Endothelial cell of umbilical vein (primary cell): Measurements from ENCODE around the gene XKR3. TPM values are rescaled to one million over a fixed set of nuclear protein-coding genes. Genes with fewer than 3 reads are reported as not detected.

Experiments
- BruUV-seq: library from RNA; stranded (reverse); fragments of 400-500 nt; replicated peaks from 2 replicates; lab custom pipeline; 2021; lab: Mats Ljungman, UMichigan
- CTCF ChIA-PET: fragments of 300-600, 350-600 bp; sonication (Branson Sonifier 250); formaldehyde crosslinking; loops from one replicate; lab custom pipeline; 2021; ENCODE audit warnings: antibody characterized with exemption, inconsistent platforms; lab: Charles Lee
- POLR2A ChIA-PET: fragments of 300-600, 350-600 bp; sonication (Branson Sonifier 250); formaldehyde crosslinking; loops from one replicate; lab custom pipeline; 2021; ENCODE audit warnings: antibody characterized with exemption, inconsistent platforms; lab: Charles Lee
- DNase-seq: peaks from one replicate; pipeline ENCODE4 v3.0.0-alpha.2; 2011; ENCODE audit warnings: low read depth, low spot score
- FAIRE-seq: peaks from 2 replicates; lab custom pipeline; 2011; peaks lifted over from hg19 to GRCh38; lab: Jason Lieb, UNC
- H2AFZ ChIP-seq: 2 replicates; pipeline ENCODE4 v1.6.0; 2012; ENCODE audit warnings: low read depth, low read length, control low read depth, inconsistent platforms
- H3K27ac ChIP-seq: 2 replicates; pipeline ENCODE4 v1.5.1; 2011; ENCODE audit warnings: low read depth, mild to moderate bottlenecking, control low read depth, low read length, moderate library complexity; ENCODE audit not compliant: insufficient read depth
- H3K27me3 ChIP-seq, 2 experiments: 2 replicates each; pipeline versions ENCODE4 v1.6.0 to v1.6.1; 2011; ENCODE audit warnings: low read length in 2 of 2, mixed read lengths in 1 of 2; ENCODE audit not compliant: control insufficient read depth in 2 of 2, insufficient read depth in 2 of 2
- H3K36me3 ChIP-seq, 2 experiments: 2 replicates in 1 of 2; 3 replicates in 1 of 2; pipeline ENCODE4 v1.5.1; 2011; ENCODE audit warnings: low read length in 2 of 2, mild to moderate bottlenecking in 1 of 2, moderate library complexity in 1 of 2; ENCODE audit not compliant: control insufficient read depth in 2 of 2, insufficient read depth in 2 of 2; ENCODE audit errors: extremely low read depth in 1 of 2
- H3K4me1 ChIP-seq: 3 replicates; pipeline ENCODE4 v1.5.1; 2011; ENCODE audit warnings: mild to moderate bottlenecking, low read length; ENCODE audit not compliant: control insufficient read depth, insufficient read depth; ENCODE audit errors: extremely low read depth
- H3K4me2 ChIP-seq: 2 replicates; pipeline ENCODE4 v1.6.1; 2011; ENCODE audit warnings: low read length, control low read depth, mixed read lengths; ENCODE audit not compliant: insufficient read depth
- H3K4me3 ChIP-seq, 3 experiments: fragments of 200-600 bp in 1 of 3; sonication (generic), shearing (Covaris generic) in 1 of 3; replicated peaks in 1 of 3; 2 replicates each; pipeline ENCODE4 v1.5.1; 2011 to 2016; ENCODE audit warnings: control low read depth in 3 of 3, low read length in 3 of 3, mild to moderate bottlenecking in 2 of 3, inconsistent platforms in 1 of 3, low read depth in 1 of 3, moderate library complexity in 1 of 3; ENCODE audit not compliant: insufficient read depth in 1 of 3
- H3K79me2 ChIP-seq: 2 replicates; pipeline ENCODE4 v1.6.0; 2012; ENCODE audit warnings: low read length, inconsistent platforms; ENCODE audit not compliant: control insufficient read depth, insufficient read depth
- H3K9ac ChIP-seq: replicated peaks from 2 replicates; pipeline ENCODE3; 2011; ENCODE audit warnings: low read length, control low read depth; ENCODE audit not compliant: insufficient read depth; ENCODE audit errors: extremely low read depth
- H3K9me1 ChIP-seq: replicated peaks from 3 replicates; pipeline ENCODE4 v1.6.0; 2011; ENCODE audit warnings: mild to moderate bottlenecking, low read length; ENCODE audit not compliant: control insufficient read depth, insufficient read depth; ENCODE audit errors: extremely low read depth
- H3K9me3 ChIP-seq: replicated peaks from 2 replicates; pipeline ENCODE4 v1.5.1; 2012; ENCODE audit warnings: low read length, inconsistent platforms; ENCODE audit not compliant: control insufficient read depth, insufficient read depth
- H4K20me1 ChIP-seq: replicated peaks from 2 replicates; pipeline ENCODE3; 2011; ENCODE audit warnings: mild to moderate bottlenecking, low read length; ENCODE audit not compliant: control insufficient read depth, insufficient read depth; ENCODE audit errors: extremely low read depth
- CTCF ChIP-seq, 2 donors: IDR thresholded peaks; 1 replicate in 1 of 2; 2 replicates in 1 of 2; pipeline ENCODE4 v1.5.1; 2011; ENCODE audit warnings: low read length in 2 of 2, mild to moderate bottlenecking in 2 of 2, moderate library complexity in 2 of 2, control low read depth in 1 of 2, inconsistent platforms in 1 of 2, low read depth in 1 of 2; ENCODE audit not compliant: insufficient read depth in 1 of 2; ENCODE audit errors: extremely low read depth in 1 of 2
- EZH2 ChIP-seq: IDR thresholded peaks from 2 replicates; pipeline ENCODE4 v1.6.1; 2012; ENCODE audit warnings: borderline replicate concordance, low read depth, mild to moderate bottlenecking, moderate library complexity, low read length, inconsistent platforms; ENCODE audit not compliant: severe bottlenecking
- FOS ChIP-seq: IDR thresholded peaks from 2 replicates; pipeline ENCODE4 v1.6.1; 2011; ENCODE audit warnings: mild to moderate bottlenecking, low read length, moderate library complexity, borderline replicate concordance; ENCODE audit not compliant: insufficient read depth
- GATA2 ChIP-seq: IDR thresholded peaks from 2 replicates; pipeline ENCODE4 v1.7.0; 2011; ENCODE audit warnings: low read depth, mild to moderate bottlenecking, moderate library complexity, mixed read lengths, low read length; ENCODE audit not compliant: insufficient read length, insufficient read depth
- JUN ChIP-seq: IDR thresholded peaks from 2 replicates; pipeline ENCODE4 v1.6.1; 2011; ENCODE audit warnings: borderline replicate concordance, low read depth; ENCODE audit not compliant: insufficient read length, insufficient read depth
- MYC ChIP-seq: IDR thresholded peaks from one replicate; pipeline ENCODE4 v1.6.1; 2011; ENCODE audit warnings: mild to moderate bottlenecking, low read depth, low read length
- POLR2A ChIP-seq: IDR thresholded peaks from 2 replicates; pipeline ENCODE4 v1.6.1; 2012; ENCODE audit warnings: low read depth, mild to moderate bottlenecking, control low read depth, low read length
- POLR2AphosphoS5 ChIP-seq: IDR thresholded peaks from 2 replicates; pipeline ENCODE4 v1.6.1; 2012; ENCODE audit warnings: low read depth, mild to moderate bottlenecking, control low read depth, low read length, moderate library complexity; ENCODE audit not compliant: insufficient read depth
- dilution Hi-C: fragments of 300-500 bp; cut with MboI; formaldehyde crosslinking; loops from one replicate; pipeline ENCODE4 v1.15.0; 2019; ENCODE audit warnings: low sequenced_read_pairs; ENCODE audit not compliant: extremely low pct_ligation_motif_present
- intact Hi-C: fragments of 100-400 bp; cut with micrococcal nuclease; formaldehyde crosslinking; loops from one replicate; pipeline ENCODE4 v1.10.0; 2022
- polyA plus RNA-seq, 4 experiments: library from polyadenylated mRNA; depleted of rRNA in 3 of 4; stranded (reverse) in 3 of 4; unstranded in 1 of 4; fragments of >200 nt; gene quantifications; 2 replicates each; pipeline versions ENCODE4 v1.2.1 to v1.2.3, GENCODE V29; 2011 to 2012; ENCODE audit warnings: missing spikeins in 1 of 4
- total RNA-seq: library from RNA; stranded (reverse); gene quantifications from 2 replicates; pipeline ENCODE4 v1.2.3, GENCODE V29; 2021
- TF ChIP-seq, protein P1 (sequence below): IDR thresholded peaks from 2 replicates; pipeline ENCODE4 v1.6.1; 2011; ENCODE audit not compliant: insufficient read depth, insufficient read length

The XKR3 gene
- total and polyA plus RNA-seq, 2 donors (not counting 3 experiments of a cell fraction or from before 2014, with no cell fraction given) = not detected

DNA sequence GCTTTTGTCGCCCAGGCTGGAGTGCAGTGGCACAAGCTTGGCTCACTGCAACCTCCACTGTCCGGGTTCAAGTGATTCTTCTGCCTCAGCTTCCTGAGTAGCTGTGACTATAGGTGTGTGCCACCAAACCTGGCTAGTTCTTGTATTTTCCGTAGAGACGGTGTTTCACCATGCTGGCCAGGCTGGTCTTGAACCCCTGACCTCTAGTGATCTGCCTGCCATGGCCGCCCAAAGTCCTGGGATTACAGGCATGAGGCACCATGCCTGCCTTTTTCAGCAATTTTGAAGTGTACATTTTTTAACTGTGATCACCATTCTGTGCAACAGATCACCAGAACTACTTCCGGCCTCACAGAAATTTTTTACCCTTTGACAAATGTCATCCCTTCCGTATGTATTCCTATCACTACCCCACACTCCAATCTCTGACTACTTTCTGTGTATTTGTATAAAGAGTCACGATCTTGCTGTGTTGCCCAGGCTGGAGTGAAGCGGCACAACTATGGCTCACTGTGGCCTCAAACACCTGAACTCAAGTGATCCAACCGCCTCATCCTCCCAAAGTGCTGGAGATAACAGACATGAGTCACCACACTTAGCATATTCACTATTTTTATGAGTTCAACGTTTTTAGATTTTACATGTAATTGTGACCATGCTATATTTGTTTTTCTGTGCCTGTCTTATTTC, 44.0 kb downstream of the XKR3 start:
- no peak overlapping the region for H3K9ac ChIP-seq
- no peak overlapping the region for H3K4me2 ChIP-seq
- POLR2A ChIA-PET = no interaction called here
- no TSS peak for BruUV-seq
- no peaks in the 10 kb centered on the region for H4K20me1 ChIP-seq
- H3K4me1 ChIP-seq = no peaks in the 10 kb centered on the region
- no peak overlapping the region for H2AFZ ChIP-seq
- intact Hi-C loops (no loop called here), dilution Hi-C loops (no loop called here)
- no peaks in the 10 kb centered on the region for H3K9me1 ChIP-seq
- H3K9me3 ChIP-seq = peaks cover 9% of the 10 kb centered on the region
- H3K27ac ChIP-seq = no peak overlapping the region
- no peak overlapping the region for H3K4me3 ChIP-seq
- DNase-seq (no peak), FAIRE-seq (no peak)
- TF ChIP-seq MYC (no peak), POLR2A (no peak), POLR2AphosphoS5 (no peak), EZH2 (no peak), JUN (no peak), GATA2 (no peak), FOS (no peak), CTCF (IDR thresholded peaks at IDR 0.05; ENCODE audit: extremely low read depth in 1 of 2, insufficient read depth in 1 of 2, low read depth in 1 of 2, low read length in 2 of 2) (no peak)
- TF ChIP-seq, protein P1, sequence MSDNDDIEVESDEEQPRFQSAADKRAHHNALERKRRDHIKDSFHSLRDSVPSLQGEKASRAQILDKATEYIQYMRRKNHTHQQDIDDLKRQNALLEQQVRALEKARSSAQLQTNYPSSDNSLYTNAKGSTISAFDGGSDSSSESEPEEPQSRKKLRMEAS = no peak
- CTCF ChIA-PET = no interaction called here
- no peaks in the 10 kb centered on the region for H3K79me2 ChIP-seq
- H3K27me3 ChIP-seq = no peaks in the 10 kb centered on the region
- no peaks in the 10 kb centered on the region for H3K36me3 ChIP-seq
